Activated CD4-positive, alpha-beta T cell treated with anti-CD3 and anti-CD28 coated beads for 4 hours (primary cell): ENCODE measurements around the gene YJEFN3.

Experiments
- DNase-seq, 2 donors: peaks; one replicate each; pipeline ENCODE4 v3.0.0-alpha.2; 2020

YJEFN3 gene

GRCh38 chr19:19558055-19558454 lies 29.3 kb downstream of the YJEFN3 start:
- no peak for DNase-seq

GRCh38 chr19:19558636-19559035 lies 29.9 kb downstream of the YJEFN3 start:
- no peak for DNase-seq

GRCh38 chr19:19559931-19560330 lies 31.2 kb downstream of the YJEFN3 start:
- DNase-seq, result no peak

GRCh38 chr19:19561946-19562664 lies 33.4 kb downstream of the YJEFN3 start:
- DNase-seq, result no peak

- peak; percentile 45 to 54 for DNase-seq
Measured at GRCh38 chr19:19562665-19563347, 34.1 kb downstream of the YJEFN3 start.

GRCh38 chr19:19563348-19563848 lies 34.7 kb downstream of the YJEFN3 start:
- no peak for DNase-seq

GRCh38 chr19:19566306-19566705 lies 37.6 kb downstream of the YJEFN3 start:
- DNase-seq, result no peak

GRCh38 chr19:19567391-19567790 lies 38.7 kb downstream of the YJEFN3 start:
- DNase-seq, result no peak

GRCh38 chr19:19568802-19569756 lies 40.4 kb downstream of the YJEFN3 start:
- no peak for DNase-seq

- no peak for DNase-seq
Measured at GRCh38 chr19:19570571-19570970, 41.9 kb downstream of the YJEFN3 start.

- no peak for DNase-seq
Measured at GRCh38 chr19:19571071-19571786, 42.5 kb downstream of the YJEFN3 start.

- DNase-seq, result no peak
Measured at GRCh38 chr19:19575411-19575810, 46.7 kb downstream of the YJEFN3 start.

GRCh38 chr19:19578252-19578651 lies 49.5 kb downstream of the YJEFN3 start:
- no peak for DNase-seq

GRCh38 chr19:19579533-19580361 lies 51.0 kb downstream of the YJEFN3 start:
- DNase-seq, result no peak

- no peak for DNase-seq
Measured at GRCh38 chr19:19580418-19580817, 51.7 kb downstream of the YJEFN3 start.

GRCh38 chr19:19581391-19581790 lies 52.7 kb downstream of the YJEFN3 start:
- no peak for DNase-seq

GRCh38 chr19:19582471-19582870 lies 53.8 kb downstream of the YJEFN3 start:
- DNase-seq, result no peak

GRCh38 chr19:19584356-19584755 lies 55.6 kb downstream of the YJEFN3 start:
- no peak for DNase-seq
